Body of pancreas (tissue), 4 donors: ENCODE results near the gene PIGR. TPM values are rescaled to one million over a fixed set of nuclear protein-coding genes. Genes with fewer than 3 reads are reported as not detected.

Experiments used
- ATAC-seq: fragments of 150-250 bp; one replicate; pipeline ENCODE4 v1.9.1; 2016
- DNase-seq, 4 donors: peaks; one replicate each; pipeline ENCODE4 v3.0.0-alpha.2; 2019
- H3K27ac ChIP-seq, 4 donors: fragments of 200-600 bp; sonication (generic); 1 replicate in 3 of 4; 2 replicates in 1 of 4; pipeline versions ENCODE4 v1.5.1 to v1.6.1; 2016 to 2019; ENCODE audit warnings: mild to moderate bottlenecking in 1 of 4, mixed read lengths in 1 of 4, moderate library complexity in 1 of 4
- H3K27me3 ChIP-seq, 2 donors: fragments of 200-600 bp; sonication (generic); one replicate each; pipeline ENCODE4 v1.6.0; 2016; ENCODE audit warnings: mild to moderate bottlenecking in 1 of 2
- H3K36me3 ChIP-seq, 2 donors: fragments of 200-600 bp; sonication (generic); replicated peaks in 1 of 2; 2 replicates each; pipeline ENCODE4 v1.5.1; 2016; ENCODE audit warnings: low read depth in 2 of 2; ENCODE audit not compliant: insufficient read depth in 1 of 2
- H3K4me1 ChIP-seq: fragments of 200-600 bp; sonication (generic); one replicate; pipeline ENCODE4 v1.6.0; 2016
- H3K4me3 ChIP-seq, 2 donors: fragments of 200-600 bp; sonication (generic); 1 replicate in 1 of 2; 2 replicates in 1 of 2; pipeline ENCODE4 v1.5.1; 2016 to 2019
- H3K9me3 ChIP-seq, 3 donors: fragments of 200-600 bp; sonication (generic); 1 replicate in 2 of 3; 2 replicates in 1 of 3; pipeline ENCODE4 v1.5.1; 2016
- POLR2A ChIP-seq, 3 donors: fragments of 450-650 bp; IDR thresholded peaks; one replicate each; pipeline ENCODE4 v1.6.1; 2016; ENCODE audit warnings: antibody characterized with exemption in 3 of 3, mild to moderate bottlenecking in 2 of 3
- WGBS, 2 donors: methylation state at CpG; one replicate each; pipeline ENCODE4 v1.1.5; 2017; 5-methylcytosine and 5-hydroxymethylcytosine counted together
- intact Hi-C: fragments of 100-400 bp; cut with DNase I; formaldehyde crosslinking; loops from one replicate; pipeline ENCODE4 v1.15.1; 2023
- total RNA-seq, 2 donors: library from RNA; depleted of rRNA; stranded (reverse); fragments of >200 nt; gene quantifications; one replicate each; pipeline ENCODE4 v1.1.0, GENCODE V29; 2016
- TF ChIP-seq, protein P1 (sequence below), 7 experiments: fragments of 450-650 bp in 4 of 7; fragments of 200-600 bp in 3 of 7; sonication (generic) in 3 of 7; IDR thresholded peaks; one replicate each; pipeline ENCODE4 v1.5.1; 2016 to 2019; ENCODE audit warnings: antibody characterized with exemption in 7 of 7

Gene PIGR
- total RNA-seq, 2 donors from 2014 or later, result 14.8 to 45.1 TPM

DNA sequence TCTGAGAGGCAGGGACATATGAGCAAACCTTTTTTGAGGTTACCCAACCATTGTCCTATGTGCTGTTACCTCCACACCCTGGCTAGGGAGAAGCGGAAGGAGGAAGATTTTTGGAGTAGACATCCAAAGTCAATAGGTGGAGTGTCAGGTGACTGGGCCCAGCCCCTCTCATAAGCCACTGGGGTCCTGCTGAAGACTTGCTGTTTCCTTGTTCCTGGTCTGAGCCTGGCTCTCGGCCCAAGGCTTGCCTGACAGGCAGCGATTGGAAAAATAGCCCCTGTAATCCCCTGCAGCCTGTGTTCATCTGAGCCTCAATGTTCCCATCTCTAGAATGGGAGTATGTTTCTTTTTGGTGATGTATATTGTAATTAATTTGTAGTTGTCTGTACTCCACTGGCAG lies 6.9 kb upstream of the PIGR start:
- no peaks in the 10 kb centered on the region for H3K36me3 ChIP-seq
- TF ChIP-seq, protein P1, sequence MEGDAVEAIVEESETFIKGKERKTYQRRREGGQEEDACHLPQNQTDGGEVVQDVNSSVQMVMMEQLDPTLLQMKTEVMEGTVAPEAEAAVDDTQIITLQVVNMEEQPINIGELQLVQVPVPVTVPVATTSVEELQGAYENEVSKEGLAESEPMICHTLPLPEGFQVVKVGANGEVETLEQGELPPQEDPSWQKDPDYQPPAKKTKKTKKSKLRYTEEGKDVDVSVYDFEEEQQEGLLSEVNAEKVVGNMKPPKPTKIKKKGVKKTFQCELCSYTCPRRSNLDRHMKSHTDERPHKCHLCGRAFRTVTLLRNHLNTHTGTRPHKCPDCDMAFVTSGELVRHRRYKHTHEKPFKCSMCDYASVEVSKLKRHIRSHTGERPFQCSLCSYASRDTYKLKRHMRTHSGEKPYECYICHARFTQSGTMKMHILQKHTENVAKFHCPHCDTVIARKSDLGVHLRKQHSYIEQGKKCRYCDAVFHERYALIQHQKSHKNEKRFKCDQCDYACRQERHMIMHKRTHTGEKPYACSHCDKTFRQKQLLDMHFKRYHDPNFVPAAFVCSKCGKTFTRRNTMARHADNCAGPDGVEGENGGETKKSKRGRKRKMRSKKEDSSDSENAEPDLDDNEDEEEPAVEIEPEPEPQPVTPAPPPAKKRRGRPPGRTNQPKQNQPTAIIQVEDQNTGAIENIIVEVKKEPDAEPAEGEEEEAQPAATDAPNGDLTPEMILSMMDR (IDR thresholded peaks at IDR 0.05), result no peak
- no peak for TF ChIP-seq POLR2A (IDR thresholded peaks at IDR 0.05)
- peaks cover 59% of the 10 kb centered on the region for H3K4me1 ChIP-seq
- DNase-seq, result peak in 3 of 4 donors; percentile 26 to 43 (median 30)
- intact Hi-C loops, result no loop called here
- no peaks in the 10 kb centered on the region for H3K9me3 ChIP-seq
- peak overlapping the region in 3 of 4 donors; percentile 68 to 86 (median 81) for H3K27ac ChIP-seq
- no peak overlapping the region for H3K4me3 ChIP-seq
- no peaks in the 10 kb centered on the region for H3K27me3 ChIP-seq
- peak; percentile 16 for ATAC-seq
- WGBS, 2 donors, result 57 to 62% methylated on average over 3 of the region's 3 CpGs

DNA sequence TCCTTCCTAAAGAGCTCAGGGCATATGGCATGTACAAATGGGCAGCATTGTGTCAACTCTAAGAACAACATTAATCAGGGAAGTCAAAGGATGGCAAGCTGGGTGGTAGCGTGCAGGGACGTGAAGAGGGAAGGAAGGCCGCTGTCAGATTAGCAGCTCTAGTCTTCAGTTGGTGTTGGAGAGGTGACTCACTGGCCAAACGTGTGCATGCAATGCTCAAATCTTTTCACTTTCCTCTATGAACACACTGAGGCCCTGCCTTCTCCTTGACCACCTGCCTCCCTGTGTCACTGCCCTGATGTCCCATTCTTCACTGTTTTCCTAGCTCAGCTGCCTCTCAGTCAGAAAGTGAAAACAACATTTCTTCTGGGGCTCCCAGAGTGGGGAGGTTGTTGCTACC lies 5.9 kb upstream of the PIGR start:
- peak overlapping the region; percentile 45 to 86 (median 74) for H3K27ac ChIP-seq
- no peaks in the 10 kb centered on the region for H3K9me3 ChIP-seq
- H3K4me1 ChIP-seq, result peaks cover 59% of the 10 kb centered on the region
- ATAC-seq, result peak; percentile 28
- intact Hi-C loops, result no loop called here
- H3K4me3 ChIP-seq, result no peak overlapping the region
- TF ChIP-seq, protein P1 (IDR thresholded peaks at IDR 0.05), result no peak
- TF ChIP-seq POLR2A (IDR thresholded peaks at IDR 0.05), result no peak
- H3K36me3 ChIP-seq, result no peaks in the 10 kb centered on the region
- H3K27me3 ChIP-seq, result no peaks in the 10 kb centered on the region
- DNase-seq, result peak in 1 of 4 donors; percentile 46
- 47 to 55% methylated on average over 4 of the region's 4 CpGs for WGBS, 2 donors

DNA sequence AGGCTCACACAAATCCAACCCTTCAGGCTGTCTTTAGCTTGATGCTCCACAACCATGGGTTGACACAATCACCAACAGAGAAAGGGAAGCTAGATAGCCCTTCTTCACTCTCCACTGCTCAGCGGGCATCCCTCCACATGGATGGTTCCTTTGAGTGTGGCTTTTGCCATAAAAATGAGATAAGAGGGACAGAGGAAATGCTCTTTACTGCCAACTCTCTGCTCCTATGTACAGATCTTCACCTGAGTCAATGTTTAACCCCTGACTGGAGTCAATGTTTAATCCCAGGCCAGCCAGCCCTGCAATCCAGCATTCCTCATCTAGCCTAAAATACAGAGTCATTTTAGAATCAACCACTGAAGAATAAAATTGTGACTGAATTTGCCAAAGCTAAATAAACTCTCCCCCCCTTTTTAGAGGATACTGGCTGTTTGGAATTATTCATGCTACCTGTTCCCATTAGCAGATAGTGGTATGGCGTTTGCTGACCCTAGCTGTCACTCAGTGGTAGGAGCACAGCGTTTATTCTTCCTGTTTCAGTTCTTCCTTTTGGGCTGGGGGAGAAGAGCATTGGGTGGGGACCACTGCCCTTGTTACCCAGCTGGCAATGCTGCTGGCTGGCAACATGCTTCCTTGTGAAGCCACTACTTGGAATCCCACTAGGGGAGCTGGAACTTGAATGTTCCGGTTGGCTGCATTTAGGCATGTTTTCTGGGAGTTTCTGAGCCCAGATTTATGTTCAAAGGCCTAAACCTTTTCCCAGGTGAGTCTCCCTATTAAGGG lies 5.2 kb upstream of the PIGR start:
- peak; percentile 71 for ATAC-seq
- peaks cover 59% of the 10 kb centered on the region for H3K4me1 ChIP-seq
- peak in 3 of 4 donors; percentile 39 to 58 (median 46) for DNase-seq
- no peak overlapping the region for H3K4me3 ChIP-seq
- no peaks in the 10 kb centered on the region for H3K27me3 ChIP-seq
- no peaks in the 10 kb centered on the region for H3K36me3 ChIP-seq
- 45 to 54% methylated on average over 4 of the region's 4 CpGs for WGBS, 2 donors
- H3K27ac ChIP-seq, result peak overlapping the region; percentile 45 to 86 (median 74)
- H3K9me3 ChIP-seq, result no peaks in the 10 kb centered on the region
- intact Hi-C loops, result no loop called here
- TF ChIP-seq POLR2A (IDR thresholded peaks at IDR 0.05), result no peak
- TF ChIP-seq, protein P1 (IDR thresholded peaks at IDR 0.05), result peak in 1 of 7 experiments; percentile 10

DNA sequence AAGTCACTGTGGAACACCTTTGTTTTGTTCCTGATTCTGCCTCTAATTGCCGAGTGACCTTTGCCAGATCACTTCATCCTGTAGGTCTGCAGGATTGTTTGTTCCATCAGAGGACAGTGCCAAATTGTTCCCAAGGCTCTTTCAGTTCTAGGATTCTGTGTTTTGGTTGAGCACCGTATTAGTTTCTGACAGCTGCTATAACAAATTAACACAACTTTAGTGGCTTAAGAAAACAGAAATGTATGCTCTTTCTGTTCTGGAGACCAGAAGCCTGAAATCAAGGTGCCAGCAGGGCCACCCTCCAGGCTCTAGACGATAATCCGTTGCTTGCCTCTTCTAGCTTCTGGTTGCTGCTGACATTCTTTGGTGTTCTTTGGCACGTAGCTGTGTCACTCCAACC lies 3.4 kb upstream of the PIGR start:
- whole genome bisulfite sequencing, 2 donors, result 80 to 85% methylated on average over 5 of the region's 5 CpGs

More for the DNA sequence above, 3.4 kb upstream of the PIGR start:
- Histone ChIP-seq H3K4me1 (peaks cover 53% of the 10 kb centered on the region), H3K27me3 (no peaks in the 10 kb centered on the region), H3K27ac (no peak overlapping the region), H3K9me3 (no peaks in the 10 kb centered on the region), H3K4me3 (no peak overlapping the region), H3K36me3 (no peaks in the 10 kb centered on the region)
- intact Hi-C loops, result no loop called here
- DNase-seq (no peak), ATAC-seq (no peak)
- TF ChIP-seq, protein P1 (IDR thresholded peaks at IDR 0.05), result no peak
- no peak for TF ChIP-seq POLR2A (IDR thresholded peaks at IDR 0.05)
